Thyroid gland (tissue), 4 donors: ENCODE measurements around the gene NUP188.

Experiments
- POLR2A ChIP-seq, 2 donors: fragments of 450-650 bp; IDR thresholded peaks; one replicate each; pipeline ENCODE4 v1.6.1; 2017; ENCODE audit warnings: antibody characterized with exemption in 2 of 2, mild to moderate bottlenecking in 2 of 2, moderate library complexity in 1 of 2
- TF ChIP-seq, protein P1 (sequence below), 6 experiments: fragments of 200-600 bp in 3 of 6; fragments of 450-650 bp in 3 of 6; sonication (generic) in 3 of 6; IDR thresholded peaks; one replicate each; pipeline ENCODE4 v1.5.1; 2016 to 2019; ENCODE audit warnings: antibody characterized with exemption in 6 of 6, mild to moderate bottlenecking in 2 of 6, inconsistent platforms in 1 of 6, moderate library complexity in 1 of 6

DNA sequence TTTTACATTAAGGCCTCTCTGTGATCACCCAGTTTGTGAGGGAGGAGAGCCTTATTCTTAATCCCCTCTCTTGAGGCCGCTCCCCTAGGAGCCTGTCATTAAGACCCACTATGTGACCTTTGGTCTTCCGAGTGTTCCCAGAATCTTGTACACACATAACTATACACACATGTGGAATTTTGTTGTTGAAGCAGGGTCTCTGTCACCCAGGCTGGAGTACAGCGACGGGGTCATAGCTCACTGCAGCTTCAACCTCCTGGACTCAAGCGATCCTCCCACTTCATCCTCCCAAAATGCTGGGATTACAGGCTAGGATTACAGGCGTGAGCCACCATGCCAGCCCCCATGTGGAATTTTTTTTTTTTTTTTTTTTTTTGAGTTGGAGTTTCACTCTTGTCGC, 41.5 kb upstream of the NUP188 start:
- TF ChIP-seq, protein P1, sequence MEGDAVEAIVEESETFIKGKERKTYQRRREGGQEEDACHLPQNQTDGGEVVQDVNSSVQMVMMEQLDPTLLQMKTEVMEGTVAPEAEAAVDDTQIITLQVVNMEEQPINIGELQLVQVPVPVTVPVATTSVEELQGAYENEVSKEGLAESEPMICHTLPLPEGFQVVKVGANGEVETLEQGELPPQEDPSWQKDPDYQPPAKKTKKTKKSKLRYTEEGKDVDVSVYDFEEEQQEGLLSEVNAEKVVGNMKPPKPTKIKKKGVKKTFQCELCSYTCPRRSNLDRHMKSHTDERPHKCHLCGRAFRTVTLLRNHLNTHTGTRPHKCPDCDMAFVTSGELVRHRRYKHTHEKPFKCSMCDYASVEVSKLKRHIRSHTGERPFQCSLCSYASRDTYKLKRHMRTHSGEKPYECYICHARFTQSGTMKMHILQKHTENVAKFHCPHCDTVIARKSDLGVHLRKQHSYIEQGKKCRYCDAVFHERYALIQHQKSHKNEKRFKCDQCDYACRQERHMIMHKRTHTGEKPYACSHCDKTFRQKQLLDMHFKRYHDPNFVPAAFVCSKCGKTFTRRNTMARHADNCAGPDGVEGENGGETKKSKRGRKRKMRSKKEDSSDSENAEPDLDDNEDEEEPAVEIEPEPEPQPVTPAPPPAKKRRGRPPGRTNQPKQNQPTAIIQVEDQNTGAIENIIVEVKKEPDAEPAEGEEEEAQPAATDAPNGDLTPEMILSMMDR (IDR thresholded peaks at IDR 0.05), result no peak
- no peak for TF ChIP-seq POLR2A (IDR thresholded peaks at IDR 0.05)
